GM20431 (cell line): ENCODE results near the gene TCTN3.
"Not testable (repeated sequence)": the region's sequence is repeated elsewhere in the genome, so short reads cannot be mapped to it uniquely, and the experiment has no call there.

Experiments
- in situ Hi-C: fragments of 300-500 bp; cut with MseI, MboI; formaldehyde crosslinking; loops from one replicate; pipeline ENCODE4 v1.15.0; 2020; ENCODE audit warnings: low sequenced_read_pairs; ENCODE audit not compliant: unreplicated experiment

Gene TCTN3

DNA sequence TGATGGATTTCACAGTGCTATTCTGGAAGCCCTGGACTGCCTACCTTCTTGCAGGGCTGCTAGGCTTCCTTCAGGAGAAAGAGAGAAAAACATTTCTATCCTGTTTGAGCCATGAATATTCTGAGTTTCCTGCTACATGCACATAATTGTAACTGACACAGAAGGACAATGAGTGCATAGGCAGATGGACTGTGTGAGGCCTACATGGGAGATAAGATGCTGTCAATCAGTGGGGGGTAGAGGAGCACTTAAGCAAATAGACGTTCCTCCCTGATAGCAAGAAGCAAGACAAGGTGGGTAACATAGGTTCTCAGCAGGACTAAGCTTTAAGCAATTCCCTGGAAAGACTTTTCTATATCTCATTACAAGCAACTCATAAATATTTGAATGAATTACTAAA is 48.8 kb downstream of the TCTN3 start:
- in situ Hi-C loops = no loop called here

- in situ Hi-C loops = no loop called here
These were observed 52.8 kb downstream of the TCTN3 start for GRCh38 chr10:95640891-95641315.

- in situ Hi-C loops = no loop called here
These were observed 55.8 kb downstream of the TCTN3 start for GRCh38 chr10:95637911-95638310.

- in situ Hi-C loops = no loop called here
These were observed 56.6 kb downstream of the TCTN3 start for GRCh38 chr10:95637140-95637539.

DNA sequence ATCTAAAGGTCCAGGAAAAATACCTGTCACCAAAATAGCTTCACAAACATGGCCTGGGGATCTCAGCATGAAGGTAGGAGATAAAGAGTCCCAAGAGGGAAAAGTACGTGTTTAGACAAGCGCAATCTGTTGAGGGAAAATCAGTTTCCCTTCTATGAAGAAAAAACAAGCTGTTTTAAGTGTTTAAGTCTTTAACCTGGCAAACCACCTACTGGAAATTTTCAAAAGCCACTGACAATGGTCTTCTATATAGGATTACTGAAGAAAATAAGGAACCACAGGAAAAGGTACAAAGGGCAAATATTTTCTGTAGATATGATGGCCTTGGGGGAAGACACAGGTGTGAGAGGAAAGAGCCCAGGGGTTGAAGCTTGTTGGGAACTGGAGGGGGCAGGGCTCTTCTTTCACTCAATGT is 58.4 kb downstream of the TCTN3 start:
- in situ Hi-C loops = no loop called here

DNA sequence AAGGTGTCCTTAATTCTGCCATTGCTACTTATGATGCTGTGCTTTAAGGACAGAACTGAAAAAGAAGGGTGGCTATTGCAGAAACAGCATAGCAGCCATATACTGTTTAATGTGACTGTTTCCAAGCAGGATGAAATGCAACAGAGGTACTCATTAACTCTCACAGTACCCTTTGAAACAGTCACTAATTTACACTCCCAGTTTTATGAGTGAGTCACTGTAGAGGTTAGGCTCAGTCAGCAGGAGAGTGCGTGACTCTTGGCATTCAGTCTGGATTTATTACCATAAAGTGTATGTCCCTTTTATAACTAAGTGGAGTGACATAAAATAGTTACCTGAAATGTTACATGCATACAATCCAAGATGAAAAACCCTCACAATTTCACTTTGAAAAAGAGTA is 64.9 kb downstream of the TCTN3 start:
- in situ Hi-C loops = no loop called here

GRCh38 chr10:95626500-95626899 is 67.2 kb downstream of the TCTN3 start:
- in situ Hi-C loops = no loop called here

- in situ Hi-C loops = not testable (repeated sequence)
These were observed 73.3 kb downstream of the TCTN3 start for GRCh38 chr10:95620415-95620814.

DNA sequence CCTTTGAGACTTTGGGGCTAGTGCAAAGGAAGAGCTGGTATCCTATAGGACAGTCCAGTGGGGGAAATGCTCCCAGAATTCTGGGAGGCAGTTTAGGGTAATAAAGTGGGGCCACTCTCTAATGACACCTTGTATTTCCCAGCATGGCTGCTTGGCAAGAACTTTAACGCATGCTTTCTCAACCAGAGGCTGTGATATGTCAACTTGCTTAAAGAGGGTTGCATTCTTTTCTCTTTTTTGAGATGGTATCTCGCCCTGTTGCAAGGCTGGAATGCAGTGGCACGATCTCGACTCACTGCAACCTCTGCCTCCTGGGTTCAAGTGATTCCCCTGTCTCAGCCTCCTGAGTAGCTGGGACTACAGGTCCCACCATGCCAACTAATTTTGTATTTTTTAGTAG is 75.6 kb downstream of the TCTN3 start:
- in situ Hi-C loops = no loop called here

DNA sequence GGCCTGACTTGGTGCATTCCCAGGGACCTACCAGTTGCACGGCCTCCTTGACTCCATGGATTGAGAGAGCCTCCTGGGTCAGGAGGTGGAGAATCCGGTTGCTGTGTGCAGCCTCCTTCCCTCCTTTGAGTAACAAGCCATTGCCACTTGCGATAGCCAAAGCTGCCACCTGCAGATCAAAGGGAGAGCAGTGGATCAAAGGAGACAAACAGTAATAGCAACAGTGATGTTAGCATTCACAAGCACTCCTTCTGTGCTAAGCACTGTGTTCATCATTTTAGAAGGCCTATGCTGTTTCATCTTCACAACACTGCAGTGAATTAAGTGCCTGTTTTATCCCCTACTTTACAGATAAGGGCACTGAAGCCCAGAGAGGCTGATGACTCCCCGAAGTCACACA is 77.3 kb downstream of the TCTN3 start:
- in situ Hi-C loops = no loop called here
